ENCODE measurements around the gene PAMR1.

Gene PAMR1

GRCh38 chr11:35563484-35564244 lies 38.2 kb upstream of the PAMR1 start:
- TF ChIP-seq CTCF (conservative IDR thresholded peaks at IDR 0.05; ENCODE audit: low read length) = no peak
- no peak overlapping the region for H3K4me3 ChIP-seq (ENCODE audit: low read length)
- peak; percentile 67 for DNase-seq (ENCODE audit: low read depth)

GRCh38 chr11:35559949-35560348 lies 34.5 kb upstream of the PAMR1 start:
- TF ChIP-seq CTCF (conservative IDR thresholded peaks at IDR 0.05; ENCODE audit: low read length) = no peak
- DNase-seq (ENCODE audit: low read depth) = no peak
- H3K4me3 ChIP-seq (ENCODE audit: low read length) = no peak overlapping the region

- TF ChIP-seq CTCF (conservative IDR thresholded peaks at IDR 0.05; ENCODE audit: low read length) = no peak
- H3K4me3 ChIP-seq (ENCODE audit: low read length) = no peak overlapping the region
- DNase-seq (ENCODE audit: low read depth) = peak; percentile 75
Observed at GRCh38 chr11:35558513-35558912, 33.1 kb upstream of the PAMR1 start.

DNA sequence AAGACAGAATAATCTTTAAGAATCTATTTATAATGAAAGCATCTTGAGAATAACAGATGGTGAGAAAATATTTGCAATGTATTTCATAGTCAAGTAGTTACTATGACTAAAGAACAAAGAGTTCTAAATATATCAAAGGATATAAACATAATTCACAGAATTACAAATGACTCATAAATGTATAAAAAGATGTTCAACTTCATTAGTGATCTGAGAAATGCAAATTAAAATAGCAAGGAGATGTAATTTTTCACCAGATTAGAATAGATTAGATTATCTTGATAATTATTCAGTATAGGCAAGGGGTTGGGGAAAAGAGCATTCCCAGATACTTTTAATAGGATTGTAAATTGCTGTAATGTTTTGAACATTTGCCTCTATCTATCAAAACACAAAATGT lies 30.1 kb upstream of the PAMR1 start:
- no peak overlapping the region for H3K4me3 ChIP-seq (ENCODE audit: low read length)
- no peak for DNase-seq (ENCODE audit: low read depth)

GRCh38 chr11:35554491-35555437 lies 29.3 kb upstream of the PAMR1 start:
- TF ChIP-seq CTCF (conservative IDR thresholded peaks at IDR 0.05; ENCODE audit: low read length) = peak; percentile 62
- DNase-seq (ENCODE audit: low read depth) = peak; percentile 89
- no peak overlapping the region for H3K4me3 ChIP-seq (ENCODE audit: low read length)

More for the DNA sequence above, 30.1 kb upstream of the PAMR1 start:
- no peak for TF ChIP-seq CTCF (conservative IDR thresholded peaks at IDR 0.05; ENCODE audit: low read length)

DNA sequence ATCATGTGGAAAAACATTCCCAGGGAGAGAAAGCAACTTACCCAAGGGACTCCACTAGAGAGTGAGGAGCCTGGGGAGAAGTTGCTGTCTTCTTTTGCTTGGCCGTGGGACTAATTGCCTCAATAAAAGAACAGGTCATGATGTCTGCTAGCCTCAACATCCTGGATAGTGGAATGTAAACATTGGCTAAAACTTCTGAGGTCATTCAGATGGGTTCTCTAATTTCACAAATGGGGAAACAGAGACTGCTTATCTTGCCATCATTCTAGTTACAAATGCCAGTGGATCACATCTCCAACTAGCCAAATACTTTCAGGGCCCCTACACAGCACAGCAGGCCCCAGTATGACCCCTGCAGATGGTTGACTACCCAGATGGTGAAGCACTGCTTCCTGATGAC lies 28.4 kb upstream of the PAMR1 start:
- no peak for TF ChIP-seq CTCF (conservative IDR thresholded peaks at IDR 0.05; ENCODE audit: low read length)
- H3K4me3 ChIP-seq (ENCODE audit: low read length) = no peak overlapping the region
- peak; percentile 98 for DNase-seq (ENCODE audit: low read depth)

Data from AG10803 (cell line).